Common myeloid progenitor, CD34-positive (primary cell): ENCODE data around the gene ZMYND19.
"Not testable (repeated sequence)": the region's sequence is repeated elsewhere in the genome, so short reads cannot be mapped to it uniquely, and the experiment has no call there.

Experiments used
- CTCF ChIA-PET: fragments of 350-600 bp; sonication (Branson Sonifier 250); formaldehyde crosslinking; loops from one replicate; lab custom pipeline; 2021; ENCODE audit warnings: antibody characterized with exemption; lab: Charles Lee
- POLR2A ChIA-PET: fragments of 350-600 bp; sonication (Branson Sonifier 250); formaldehyde crosslinking; loops from one replicate; lab custom pipeline; 2021; ENCODE audit warnings: antibody characterized with exemption; lab: Charles Lee
- DNase-seq, 3 donors: peaks; one replicate each; pipeline versions ENCODE4 v3.0.0 to v3.0.0-alpha.2; 2013
- H3K27ac ChIP-seq, 2 experiments: 1 replicate in 1 of 2; 2 replicates in 1 of 2; pipeline ENCODE4 v1.7.0; 2013; ENCODE audit warnings: inconsistent platforms in 2 of 2, low read length in 2 of 2, mild to moderate bottlenecking in 2 of 2, low read depth in 1 of 2, moderate library complexity in 1 of 2; ENCODE audit not compliant: severe bottlenecking in 2 of 2, insufficient read depth in 1 of 2, poor library complexity in 1 of 2
- H3K27me3 ChIP-seq, 5 experiments: replicated peaks in 2 of 5; 1 replicate in 3 of 5; 2 replicates in 2 of 5; pipeline versions ENCODE4 v1.6.1 to v1.7.0; 2013; ENCODE audit warnings: low read length in 4 of 5, mild to moderate bottlenecking in 2 of 5, moderate library complexity in 2 of 5, inconsistent platforms in 1 of 5; ENCODE audit not compliant: insufficient read depth in 5 of 5, control insufficient read depth in 4 of 5
- H3K36me3 ChIP-seq, 4 experiments: 1 replicate in 2 of 4; 2 replicates in 2 of 4; pipeline versions ENCODE4 v1.6.1 to v1.7.0; 2013; ENCODE audit warnings: low read length in 3 of 4, control low read depth in 1 of 4, mild to moderate bottlenecking in 1 of 4; ENCODE audit not compliant: control insufficient read depth in 4 of 4, insufficient read depth in 4 of 4
- H3K4me1 ChIP-seq, 4 experiments: 1 replicate in 3 of 4; 2 replicates in 1 of 4; pipeline versions ENCODE4 v1.6.1 to v1.7.1; 2013; ENCODE audit warnings: low read length in 3 of 4, mild to moderate bottlenecking in 3 of 4, control low read depth in 1 of 4, inconsistent platforms in 1 of 4, moderate library complexity in 1 of 4; ENCODE audit not compliant: control insufficient read depth in 4 of 4, insufficient read depth in 4 of 4; ENCODE audit errors: control extremely low read depth in 1 of 4
- H3K4me3 ChIP-seq, 7 experiments: 1 replicate in 4 of 7; 2 replicates in 3 of 7; pipeline versions ENCODE4 v1.5.1 to v1.7.0; 2013; ENCODE audit warnings: mild to moderate bottlenecking in 7 of 7, low read length in 6 of 7, moderate library complexity in 6 of 7, inconsistent platforms in 2 of 7, low read depth in 2 of 7, control low read depth in 1 of 7; ENCODE audit not compliant: insufficient read depth in 4 of 7, control insufficient read depth in 1 of 7; ENCODE audit errors: extremely low read depth in 1 of 7
- H3K9me3 ChIP-seq, 5 experiments: 1 replicate in 4 of 5; 2 replicates in 1 of 5; pipeline versions ENCODE4 v1.6.1 to v1.7.1; 2013; ENCODE audit warnings: low read length in 4 of 5, mild to moderate bottlenecking in 2 of 5, inconsistent platforms in 1 of 5, low read depth in 1 of 5, moderate library complexity in 1 of 5; ENCODE audit not compliant: control insufficient read depth in 4 of 5, insufficient read depth in 2 of 5; ENCODE audit errors: control extremely low read depth in 1 of 5
- WGBS: methylation state at CpG from one replicate; pipeline ENCODE4 v1.1.5; 2013; ENCODE audit not compliant: insufficient coverage; 5-methylcytosine and 5-hydroxymethylcytosine counted together

The ZMYND19 gene

DNA sequence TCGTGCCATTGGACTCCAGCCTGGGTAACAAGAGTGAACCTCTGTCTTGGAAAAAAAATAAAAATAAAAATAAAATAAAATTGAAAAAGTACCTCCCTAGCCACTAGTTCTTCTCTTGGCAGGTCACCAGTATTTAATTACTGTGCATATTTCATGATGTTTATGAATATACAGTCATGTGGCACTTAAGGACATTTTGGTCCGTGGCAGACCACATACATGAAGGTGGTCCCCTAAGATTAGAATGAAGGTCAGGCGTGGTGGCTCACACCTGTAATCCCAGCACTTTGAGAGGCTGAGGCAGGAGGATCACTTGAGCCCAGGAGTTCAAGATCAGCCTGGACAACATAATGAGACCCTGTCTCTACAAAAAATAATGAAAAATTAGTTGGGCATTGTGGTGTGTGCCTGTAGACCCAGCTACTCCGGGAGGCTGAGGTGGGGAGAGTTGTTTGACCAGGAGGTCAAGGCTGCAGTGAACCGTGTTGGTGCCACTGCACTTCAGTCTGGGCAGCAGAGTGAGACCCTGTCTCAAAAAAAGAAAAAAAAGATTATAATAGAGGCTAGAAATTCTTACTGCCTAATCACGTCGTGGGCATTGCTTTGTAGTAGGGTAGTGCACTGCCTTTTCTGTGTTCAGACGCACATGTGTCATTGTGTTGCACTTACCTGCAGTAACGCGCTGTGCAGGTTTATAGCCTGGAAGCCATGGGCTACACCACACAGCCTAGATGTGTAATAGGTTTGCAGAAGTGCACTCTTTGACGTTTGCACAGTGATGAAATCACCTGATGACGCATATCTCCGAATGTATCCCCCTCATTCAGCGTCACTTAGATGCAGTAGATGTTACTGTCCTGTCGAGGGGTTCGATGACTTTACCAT, 41.3 kb upstream of the ZMYND19 start:
- Histone ChIP-seq H3K36me3 (peaks cover 0 to 4% (median 0%) of the 10 kb centered on the region in 4 experiments), H3K4me3 (peak overlapping the region in 1 of 7 experiments; percentile 7), H3K27me3 (no peaks in the 10 kb centered on the region), H3K4me1 (peaks cover 19 to 61% (median 55%) of the 10 kb centered on the region in 4 experiments), H3K27ac (peak overlapping the region in 1 of 2 experiments; percentile 44), H3K9me3 (no peaks in the 10 kb centered on the region)
- ChIA-PET POLR2A (no interaction called here), CTCF (interaction anchor here (0.6 to 1.8 kb wide), 2 partner anchors 11 to 69 kb away, joined by 3 to 6 read pairs; no protein-coding TSS in a partner anchor)
- DNase-seq: peak in 2 of 3 donors; percentile 52 to 66
- 97% methylated on average over 11 of the region's 16 CpGs for WGBS

DNA sequence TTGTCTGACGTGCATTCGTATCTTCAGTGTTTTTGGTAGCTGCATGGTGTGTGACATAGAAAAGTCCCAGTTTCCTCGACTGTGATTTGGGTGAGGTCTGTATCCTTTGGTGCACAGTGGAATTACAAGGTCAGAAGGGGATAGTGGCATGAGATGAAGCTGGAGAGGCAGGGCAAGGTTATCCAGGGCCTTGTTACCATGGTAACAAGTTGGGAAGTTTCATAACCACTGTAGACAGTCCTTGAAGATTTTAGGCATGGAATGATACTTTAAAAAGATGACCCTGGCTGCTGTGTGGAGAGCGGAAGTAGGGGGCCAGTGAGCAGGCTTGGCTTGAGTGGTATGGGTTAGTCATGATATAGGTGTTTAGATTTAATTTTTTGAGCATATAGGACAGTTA, 40.4 kb upstream of the ZMYND19 start:
- H3K36me3 ChIP-seq: peaks cover 0 to 4% (median 0%) of the 10 kb centered on the region in 4 experiments
- WGBS: 43% methylated on average over 4 of the region's 4 CpGs
- H3K27ac ChIP-seq: peak overlapping the region in 1 of 2 experiments; percentile 44
- H3K27me3 ChIP-seq: no peaks in the 10 kb centered on the region
- ChIA-PET CTCF (interaction anchor here (1.4 to 4.0 kb wide), 2 partner anchors 16 to 42 kb away, joined by 4 to 16 read pairs; no protein-coding TSS in a partner anchor), POLR2A (no interaction called here)
- peaks cover 19 to 69% (median 60%) of the 10 kb centered on the region in 4 experiments for H3K4me1 ChIP-seq
- no peaks in the 10 kb centered on the region for H3K9me3 ChIP-seq
- peak in 1 of 3 donors; percentile 49 for DNase-seq
- peak overlapping the region in 5 of 7 experiments; percentile 1 to 62 (median 30) for H3K4me3 ChIP-seq

DNA sequence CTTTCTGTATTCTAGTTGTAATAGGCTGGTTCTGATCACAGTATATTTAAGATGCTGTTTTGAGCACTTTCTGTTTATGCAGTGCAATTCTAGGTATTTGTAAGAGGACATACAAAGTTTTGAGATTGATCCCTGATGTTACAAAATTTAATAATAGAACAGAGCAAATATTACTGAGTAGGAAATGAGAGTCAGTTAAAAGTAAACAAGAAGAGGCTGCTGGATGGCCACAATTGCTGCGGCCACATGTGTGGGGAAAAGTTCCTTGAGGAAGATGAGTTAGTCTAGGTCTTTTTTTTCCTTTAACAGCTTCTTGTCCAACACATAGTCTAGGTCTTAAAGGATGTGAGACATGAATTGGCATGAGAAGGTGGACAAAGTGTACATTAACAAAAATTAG, 39.8 kb upstream of the ZMYND19 start:
- H3K27me3 ChIP-seq: no peaks in the 10 kb centered on the region
- H3K4me3 ChIP-seq: peak overlapping the region in 5 of 7 experiments; percentile 15 to 62 (median 52)
- ChIA-PET POLR2A (no interaction called here), CTCF (interaction anchor here (1.0 to 4.0 kb wide), 4 partner anchors 17 to 66 kb away, joined by 3 to 16 read pairs (median 4); no protein-coding TSS in a partner anchor)
- peak overlapping the region in 1 of 2 experiments; percentile 44 for H3K27ac ChIP-seq
- no CpG with 5 or more reads among the region's 1 CpG for WGBS
- peaks cover 0 to 4% (median 1%) of the 10 kb centered on the region in 4 experiments for H3K36me3 ChIP-seq
- no peak for DNase-seq
- H3K4me1 ChIP-seq: peaks cover 21 to 74% (median 65%) of the 10 kb centered on the region in 4 experiments
- H3K9me3 ChIP-seq: no peaks in the 10 kb centered on the region

DNA sequence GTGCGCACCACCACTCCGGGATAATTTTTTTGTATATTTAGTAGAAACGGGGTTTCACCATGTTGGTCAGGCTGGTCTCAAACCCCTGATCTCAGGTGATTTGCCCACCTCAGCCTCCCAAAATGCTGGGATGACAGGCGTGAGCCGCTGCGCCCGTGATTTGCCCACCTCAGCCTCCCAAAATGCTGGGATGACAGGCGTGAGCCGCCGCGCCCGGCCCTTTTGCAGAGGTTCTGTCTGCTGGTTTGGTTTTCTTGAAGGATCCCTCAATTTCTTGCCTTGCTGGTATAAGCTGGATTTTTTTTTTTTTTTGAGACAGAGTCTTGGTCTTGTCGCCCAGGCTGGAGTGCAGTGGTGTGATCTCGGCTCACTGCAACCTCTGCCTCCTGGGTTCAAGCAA, 37.1 kb upstream of the ZMYND19 start:
- POLR2A ChIA-PET: interaction anchor here (0.6 kb wide), 1 partner anchor 158 kb away, joined by 3 read pairs; no protein-coding TSS in a partner anchor
- WGBS: 100% methylated on average over 3 of the region's 14 CpGs
- peaks cover 22 to 76% (median 64%) of the 10 kb centered on the region in 4 experiments for H3K4me1 ChIP-seq
- peak overlapping the region in 2 of 7 experiments; percentile 57 to 61 for H3K4me3 ChIP-seq
- not testable (repeated sequence) for H3K27me3 ChIP-seq, H3K9me3 ChIP-seq, DNase-seq
- CTCF ChIA-PET: interaction anchor here (0.6 to 4.0 kb wide), 8 partner anchors 12 to 55 kb away, joined by 3 to 16 read pairs (median 3); no protein-coding TSS in a partner anchor
- H3K27ac ChIP-seq: peak overlapping the region in 1 of 2 experiments; percentile 73
- H3K36me3 ChIP-seq: peaks cover 0 to 12% (median 1%) of the 10 kb centered on the region in 4 experiments

DNA sequence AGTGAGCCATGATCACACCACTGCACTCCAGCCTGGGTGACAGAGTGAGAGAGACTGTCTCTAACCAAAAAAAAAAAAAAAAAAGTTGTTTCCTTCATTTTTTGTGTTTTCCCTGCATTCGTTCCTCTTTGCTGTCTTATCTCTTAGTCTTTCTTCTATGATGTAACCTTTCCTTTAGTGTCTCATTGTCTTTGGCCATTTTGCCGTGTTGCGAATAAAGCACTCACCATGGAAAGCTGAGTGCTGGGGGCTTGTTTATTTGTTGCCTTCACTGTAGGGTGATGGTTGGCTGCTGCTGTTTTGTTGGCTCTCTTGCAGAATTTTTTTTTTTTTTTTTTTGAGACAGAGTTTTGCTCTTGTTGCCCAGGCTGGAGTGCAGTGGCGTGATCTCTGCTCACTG, 36.2 kb upstream of the ZMYND19 start:
- Histone ChIP-seq H3K27me3 (no peaks in the 10 kb centered on the region), H3K4me3 (no peak overlapping the region), H3K36me3 (peaks cover 0 to 8% (median 1%) of the 10 kb centered on the region in 4 experiments), H3K9me3 (no peaks in the 10 kb centered on the region), H3K27ac (peak overlapping the region in 1 of 2 experiments; percentile 14), H3K4me1 (peaks cover 22 to 69% (median 57%) of the 10 kb centered on the region in 4 experiments)
- WGBS: 40% methylated on average over 1 of the region's 4 CpGs
- CTCF ChIA-PET: interaction anchor here (0.6 to 1.5 kb wide), 3 partner anchors 14 to 56 kb away, joined by 3 read pairs; no protein-coding TSS in a partner anchor
- no peak for DNase-seq
- POLR2A ChIA-PET: no interaction called here

DNA sequence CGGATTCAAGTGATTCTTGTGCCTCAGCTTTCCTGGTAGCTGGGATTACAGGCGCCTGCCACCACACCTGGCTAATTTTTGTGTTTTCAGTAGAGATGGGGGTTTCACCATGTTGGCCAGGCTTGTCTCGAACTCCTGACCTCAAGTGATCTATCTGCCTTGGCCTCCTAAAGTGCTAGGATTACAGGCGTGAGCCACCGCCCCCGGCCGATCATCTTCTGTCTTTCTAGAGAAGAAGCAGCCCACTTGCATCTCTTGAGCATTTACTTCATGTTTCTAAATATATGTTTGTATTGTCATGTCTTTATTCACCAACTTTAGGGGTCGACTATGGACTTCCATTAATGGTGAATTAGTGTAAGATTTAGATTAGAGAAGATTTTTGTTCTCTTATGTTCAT, 31.9 kb upstream of the ZMYND19 start:
- POLR2A ChIA-PET, H3K27ac ChIP-seq, DNase-seq, H3K27me3 ChIP-seq, H3K4me3 ChIP-seq, H3K36me3 ChIP-seq, CTCF ChIA-PET, H3K9me3 ChIP-seq: not testable (repeated sequence)
- 97% methylated on average over 5 of the region's 8 CpGs for WGBS
- peaks cover 9 to 61% (median 52%) of the 10 kb centered on the region in 4 experiments for H3K4me1 ChIP-seq
